HFFc6 (cell line): ENCODE data around the gene HOMER2. TPM values are rescaled to one million over a fixed set of nuclear protein-coding genes. Genes with fewer than 3 reads are reported as not detected.
"Not testable (repeated sequence)": the region's sequence is repeated elsewhere in the genome, so short reads cannot be mapped to it uniquely, and the experiment has no call there.

Experiments used
- DNase-seq: peaks from one replicate; pipeline ENCODE4 v3.0.0-alpha.2; 2018
- H3K27ac Mint-ChIP-seq: 2 replicates; pipeline ENCODE4 v1.8.0; 2020; ENCODE audit warnings: mild to moderate bottlenecking, mixed read lengths
- H3K27me3 Mint-ChIP-seq: 2 replicates; pipeline ENCODE4 v1.8.0; 2021; ENCODE audit warnings: mild to moderate bottlenecking, moderate library complexity, mixed read lengths; ENCODE audit not compliant: insufficient read depth
- H3K36me3 Mint-ChIP-seq: 2 replicates; pipeline ENCODE4 v1.8.0; 2021; ENCODE audit warnings: low read depth, mixed read lengths
- H3K4me1 Mint-ChIP-seq: 2 replicates; pipeline ENCODE4 v1.8.0; 2020; ENCODE audit warnings: low read depth, mixed read lengths
- H3K4me3 Mint-ChIP-seq: 2 replicates; pipeline ENCODE4 v1.8.0; 2020; ENCODE audit warnings: mild to moderate bottlenecking, moderate library complexity, mixed read lengths
- H3K9me3 Mint-ChIP-seq: 2 replicates; pipeline ENCODE4 v1.8.0; 2020; ENCODE audit warnings: mild to moderate bottlenecking, mixed read lengths
- CTCF ChIP-seq: fragments of 200-600 bp; sonication (generic); IDR thresholded peaks from 2 replicates; pipeline ENCODE4 v1.5.0; 2021; ENCODE audit warnings: antibody characterized with exemption, mild to moderate bottlenecking
- total RNA-seq, 6 experiments: library from RNA; stranded (reverse); fragmentation: NEBNext Ultra II Directional; extraction: Animal tissue kit (Norgen Biotek cat#: 25700); gene quantifications; 2 replicates in 1 of 6; 3 replicates in 5 of 6; pipeline ENCODE4 v1.2.3, GENCODE V29; 2021

The HOMER2 gene
- total RNA-seq, 6 experiments from 2014 or later = 0.19 to 1.4 (median 0.86) TPM

GRCh38 chr15:82898961-82899360 is 53.6 kb downstream of the HOMER2 start:
- peaks cover 15% of the 10 kb centered on the region for H3K27me3 Mint-ChIP-seq
- DNase-seq = no peak
- H3K36me3 Mint-ChIP-seq = no peaks in the 10 kb centered on the region
- H3K9me3 Mint-ChIP-seq = no peaks in the 10 kb centered on the region
- H3K4me1 Mint-ChIP-seq = no peaks in the 10 kb centered on the region
- no peak for TF ChIP-seq CTCF
- H3K4me3 Mint-ChIP-seq = no peak overlapping the region
- H3K27ac Mint-ChIP-seq = no peak overlapping the region

GRCh38 chr15:82895983-82896382 is 56.5 kb downstream of the HOMER2 start:
- no peaks in the 10 kb centered on the region for H3K4me1 Mint-ChIP-seq

GRCh38 chr15:82894971-82895520 is 57.5 kb downstream of the HOMER2 start:
- no peaks in the 10 kb centered on the region for H3K9me3 Mint-ChIP-seq
- H3K27ac Mint-ChIP-seq = no peak overlapping the region
- H3K36me3 Mint-ChIP-seq = no peaks in the 10 kb centered on the region

More at GRCh38 chr15:82895983-82896382, 56.5 kb downstream of the HOMER2 start:
- Mint-ChIP-seq H3K36me3 (no peaks in the 10 kb centered on the region), H3K27me3 (peaks cover 24% of the 10 kb centered on the region), H3K9me3 (no peaks in the 10 kb centered on the region), H3K4me3 (no peak overlapping the region), H3K27ac (no peak overlapping the region)
- TF ChIP-seq CTCF = no peak
- DNase-seq = no peak

GRCh38 chr15:82893473-82893872 is 59.0 kb downstream of the HOMER2 start:
- not testable (repeated sequence) for H3K36me3 Mint-ChIP-seq, H3K27ac Mint-ChIP-seq, DNase-seq, H3K4me3 Mint-ChIP-seq, H3K4me1 Mint-ChIP-seq, H3K9me3 Mint-ChIP-seq
- peaks cover 21% of the 10 kb centered on the region for H3K27me3 Mint-ChIP-seq

More at GRCh38 chr15:82894971-82895520, 57.5 kb downstream of the HOMER2 start:
- no peak for TF ChIP-seq CTCF
- H3K4me1 Mint-ChIP-seq = no peaks in the 10 kb centered on the region
- no peak for DNase-seq
- no peak overlapping the region for H3K4me3 Mint-ChIP-seq
- H3K27me3 Mint-ChIP-seq = peaks cover 22% of the 10 kb centered on the region

GRCh38 chr15:82892573-82892972 is 59.9 kb downstream of the HOMER2 start:
- Mint-ChIP-seq H3K4me3 (no peak overlapping the region), H3K36me3 (no peaks in the 10 kb centered on the region), H3K4me1 (no peaks in the 10 kb centered on the region), H3K27me3 (peaks cover 21% of the 10 kb centered on the region), H3K9me3 (no peaks in the 10 kb centered on the region), H3K27ac (no peak overlapping the region)
- DNase-seq = no peak
- TF ChIP-seq CTCF = no peak

GRCh38 chr15:82890995-82891390 is 61.5 kb downstream of the HOMER2 start:
- Mint-ChIP-seq H3K4me1 (no peaks in the 10 kb centered on the region), H3K27ac (no peak overlapping the region)

More at GRCh38 chr15:82890995-82891390, 61.5 kb downstream of the HOMER2 start:
- no peak for TF ChIP-seq CTCF
- no peak for DNase-seq
- Mint-ChIP-seq H3K27me3 (peaks cover 21% of the 10 kb centered on the region), H3K4me3 (no peak overlapping the region), H3K9me3 (no peaks in the 10 kb centered on the region), H3K36me3 (no peaks in the 10 kb centered on the region)
